ENCODE measurements around the gene GSK3A.

DNA sequence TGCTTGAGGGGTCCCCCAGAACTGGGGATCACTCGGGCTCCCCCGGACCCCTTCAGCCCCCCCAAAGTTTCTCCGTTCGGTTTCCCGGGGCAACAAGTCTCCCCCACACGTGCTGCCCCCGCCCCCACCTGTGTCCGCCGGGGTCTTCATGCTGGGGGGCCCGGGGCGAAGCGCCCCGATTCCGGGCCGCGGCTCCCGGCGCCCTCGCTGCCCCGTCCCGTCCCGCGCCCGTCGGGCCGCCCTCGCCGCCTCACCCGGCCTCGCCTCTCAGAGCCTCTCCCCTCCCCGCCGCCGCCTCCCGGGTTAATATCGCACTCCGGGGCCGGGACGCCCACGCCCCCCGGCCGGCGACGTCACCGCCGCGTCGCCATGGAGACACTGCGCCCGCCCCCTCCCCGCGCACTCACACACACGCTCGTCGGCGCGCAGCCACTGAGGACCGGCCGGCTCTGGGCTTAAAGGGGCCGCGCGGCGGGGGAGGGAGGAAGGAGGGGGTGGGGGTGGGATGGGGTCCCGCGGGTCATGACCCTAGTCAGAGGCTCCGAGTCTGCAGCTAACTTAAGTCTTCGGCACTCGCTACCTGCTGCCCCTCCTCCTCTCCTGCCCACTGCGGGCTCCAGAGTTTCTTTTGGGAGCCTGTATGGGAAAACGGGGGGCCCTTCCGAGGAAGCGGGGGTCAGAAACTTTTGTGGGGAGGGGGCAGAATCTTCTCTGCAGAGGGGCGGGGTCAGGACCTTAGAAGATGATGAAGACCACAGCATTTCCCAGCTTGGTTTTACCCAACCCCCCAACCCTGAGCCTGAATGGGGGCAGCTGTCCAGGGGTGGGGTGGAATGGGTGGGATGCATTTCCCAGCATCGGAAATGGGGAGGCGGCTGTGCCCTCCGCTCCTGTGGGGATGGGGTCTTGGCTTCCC lies 12.7 kb upstream of the GSK3A start, which contains the start of gene ERF:
- TF ChIP-seq, protein P1, sequence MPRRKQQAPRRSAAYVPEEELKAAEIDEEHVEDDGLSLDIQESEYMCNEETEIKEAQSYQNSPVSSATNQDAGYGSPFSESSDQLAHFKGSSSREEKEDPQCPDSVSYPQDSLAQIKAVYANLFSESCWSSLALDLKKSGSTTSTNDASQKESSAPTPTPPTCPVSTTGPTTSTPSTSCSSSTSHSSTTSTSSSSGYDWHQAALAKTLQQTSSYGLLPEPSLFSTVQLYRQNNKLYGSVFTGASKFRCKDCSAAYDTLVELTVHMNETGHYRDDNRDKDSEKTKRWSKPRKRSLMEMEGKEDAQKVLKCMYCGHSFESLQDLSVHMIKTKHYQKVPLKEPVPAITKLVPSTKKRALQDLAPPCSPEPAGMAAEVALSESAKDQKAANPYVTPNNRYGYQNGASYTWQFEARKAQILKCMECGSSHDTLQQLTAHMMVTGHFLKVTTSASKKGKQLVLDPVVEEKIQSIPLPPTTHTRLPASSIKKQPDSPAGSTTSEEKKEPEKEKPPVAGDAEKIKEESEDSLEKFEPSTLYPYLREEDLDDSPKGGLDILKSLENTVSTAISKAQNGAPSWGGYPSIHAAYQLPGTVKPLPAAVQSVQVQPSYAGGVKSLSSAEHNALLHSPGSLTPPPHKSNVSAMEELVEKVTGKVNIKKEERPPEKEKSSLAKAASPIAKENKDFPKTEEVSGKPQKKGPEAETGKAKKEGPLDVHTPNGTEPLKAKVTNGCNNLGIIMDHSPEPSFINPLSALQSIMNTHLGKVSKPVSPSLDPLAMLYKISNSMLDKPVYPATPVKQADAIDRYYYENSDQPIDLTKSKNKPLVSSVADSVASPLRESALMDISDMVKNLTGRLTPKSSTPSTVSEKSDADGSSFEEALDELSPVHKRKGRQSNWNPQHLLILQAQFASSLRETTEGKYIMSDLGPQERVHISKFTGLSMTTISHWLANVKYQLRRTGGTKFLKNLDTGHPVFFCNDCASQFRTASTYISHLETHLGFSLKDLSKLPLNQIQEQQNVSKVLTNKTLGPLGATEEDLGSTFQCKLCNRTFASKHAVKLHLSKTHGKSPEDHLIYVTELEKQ (tag by site-specific recombination; IDR thresholded peaks at IDR 0.05; ENCODE audit: borderline replicate concordance) = no peak
- no peak for TF ChIP-seq ZNF202 (tag by site-specific recombination; IDR thresholded peaks at IDR 0.05; ENCODE audit: borderline replicate concordance)
- no peak; the same call in 1 of the 2 replicates for TF ChIP-seq ZBTB21 (tag by site-specific recombination; IDR thresholded peaks at IDR 0.05)
- TF ChIP-seq, protein P2, sequence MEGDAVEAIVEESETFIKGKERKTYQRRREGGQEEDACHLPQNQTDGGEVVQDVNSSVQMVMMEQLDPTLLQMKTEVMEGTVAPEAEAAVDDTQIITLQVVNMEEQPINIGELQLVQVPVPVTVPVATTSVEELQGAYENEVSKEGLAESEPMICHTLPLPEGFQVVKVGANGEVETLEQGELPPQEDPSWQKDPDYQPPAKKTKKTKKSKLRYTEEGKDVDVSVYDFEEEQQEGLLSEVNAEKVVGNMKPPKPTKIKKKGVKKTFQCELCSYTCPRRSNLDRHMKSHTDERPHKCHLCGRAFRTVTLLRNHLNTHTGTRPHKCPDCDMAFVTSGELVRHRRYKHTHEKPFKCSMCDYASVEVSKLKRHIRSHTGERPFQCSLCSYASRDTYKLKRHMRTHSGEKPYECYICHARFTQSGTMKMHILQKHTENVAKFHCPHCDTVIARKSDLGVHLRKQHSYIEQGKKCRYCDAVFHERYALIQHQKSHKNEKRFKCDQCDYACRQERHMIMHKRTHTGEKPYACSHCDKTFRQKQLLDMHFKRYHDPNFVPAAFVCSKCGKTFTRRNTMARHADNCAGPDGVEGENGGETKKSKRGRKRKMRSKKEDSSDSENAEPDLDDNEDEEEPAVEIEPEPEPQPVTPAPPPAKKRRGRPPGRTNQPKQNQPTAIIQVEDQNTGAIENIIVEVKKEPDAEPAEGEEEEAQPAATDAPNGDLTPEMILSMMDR (tag by site-specific recombination; IDR thresholded peaks at IDR 0.05) = no peak
- TF ChIP-seq ZFHX2 (tag by site-specific recombination; conservative IDR thresholded peaks at IDR 0.05) = peak; percentile 94
- TF ChIP-seq ZNF121 (tag by site-specific recombination; IDR thresholded peaks at IDR 0.05) = no peak
